Activated T-cell treated with anti-CD3 and anti-CD28 coated beads for 24 hours (primary cell): ENCODE data around the gene HIVEP1.

Experiments used
- DNase-seq: peaks from one replicate; pipeline ENCODE4 v3.0.0-alpha.2; 2020; ENCODE audit warnings: low read depth

Gene HIVEP1

GRCh38 chr6:12012038-12012557 lies at the start of gene HIVEP1:
TSS of gene HIVEP1 (plus strand) at chr6:12012312. CDS start at chr6:12015629, 3,317 bp downstream.
- no peak for DNase-seq

- DNase-seq, result no peak
These were observed 48.2 kb upstream of the HIVEP1 start for GRCh38 chr6:11963756-11964500.

GRCh38 chr6:11964729-11965335 lies 47.3 kb upstream of the HIVEP1 start:
- no peak for DNase-seq

- DNase-seq, result no peak
These were observed 46.6 kb upstream of the HIVEP1 start for GRCh38 chr6:11965499-11965898.

- DNase-seq, result no peak
These were observed 43.8 kb upstream of the HIVEP1 start for GRCh38 chr6:11968241-11968806.

- DNase-seq, result no peak
These were observed 43.0 kb upstream of the HIVEP1 start for GRCh38 chr6:11969092-11969491.

GRCh38 chr6:11970114-11970513 lies 42.0 kb upstream of the HIVEP1 start:
- DNase-seq, result no peak

GRCh38 chr6:11971154-11971553 lies 41.0 kb upstream of the HIVEP1 start:
- no peak for DNase-seq

- no peak for DNase-seq
These were observed 39.8 kb upstream of the HIVEP1 start for GRCh38 chr6:11972270-11972669.

GRCh38 chr6:11972806-11973205 lies 39.3 kb upstream of the HIVEP1 start:
- no peak for DNase-seq

GRCh38 chr6:11973238-11973637 lies 38.9 kb upstream of the HIVEP1 start:
- DNase-seq, result no peak

GRCh38 chr6:11974089-11974488 lies 38.0 kb upstream of the HIVEP1 start:
- no peak for DNase-seq

GRCh38 chr6:11975353-11975977 lies 36.6 kb upstream of the HIVEP1 start:
- DNase-seq, result no peak

- DNase-seq, result no peak
These were observed 35.6 kb upstream of the HIVEP1 start for GRCh38 chr6:11976489-11976888.

- no peak for DNase-seq
These were observed 34.9 kb upstream of the HIVEP1 start for GRCh38 chr6:11977193-11977592.

- no peak for DNase-seq
These were observed 34.4 kb upstream of the HIVEP1 start for GRCh38 chr6:11977738-11978137.

GRCh38 chr6:11978169-11978987 lies 33.7 kb upstream of the HIVEP1 start:
- DNase-seq, result no peak

GRCh38 chr6:11979866-11980265 lies 32.2 kb upstream of the HIVEP1 start:
- no peak for DNase-seq

- no peak for DNase-seq
These were observed 28.8 kb upstream of the HIVEP1 start for GRCh38 chr6:11983306-11983705.

GRCh38 chr6:11987386-11987785 lies 24.7 kb upstream of the HIVEP1 start:
- DNase-seq, result no peak

GRCh38 chr6:11989386-11989785 lies 22.7 kb upstream of the HIVEP1 start:
- DNase-seq, result no peak

- DNase-seq, result no peak
These were observed 20.0 kb upstream of the HIVEP1 start for GRCh38 chr6:11992086-11992485.
